NCI-H774 (cell line): ENCODE results near the gene FLYWCH1.

Experiments used
- DNase-seq: peaks from one replicate; lab custom pipeline; 2025; lab: John Stamatoyannopoulos, UW

FLYWCH1 gene, protein sequence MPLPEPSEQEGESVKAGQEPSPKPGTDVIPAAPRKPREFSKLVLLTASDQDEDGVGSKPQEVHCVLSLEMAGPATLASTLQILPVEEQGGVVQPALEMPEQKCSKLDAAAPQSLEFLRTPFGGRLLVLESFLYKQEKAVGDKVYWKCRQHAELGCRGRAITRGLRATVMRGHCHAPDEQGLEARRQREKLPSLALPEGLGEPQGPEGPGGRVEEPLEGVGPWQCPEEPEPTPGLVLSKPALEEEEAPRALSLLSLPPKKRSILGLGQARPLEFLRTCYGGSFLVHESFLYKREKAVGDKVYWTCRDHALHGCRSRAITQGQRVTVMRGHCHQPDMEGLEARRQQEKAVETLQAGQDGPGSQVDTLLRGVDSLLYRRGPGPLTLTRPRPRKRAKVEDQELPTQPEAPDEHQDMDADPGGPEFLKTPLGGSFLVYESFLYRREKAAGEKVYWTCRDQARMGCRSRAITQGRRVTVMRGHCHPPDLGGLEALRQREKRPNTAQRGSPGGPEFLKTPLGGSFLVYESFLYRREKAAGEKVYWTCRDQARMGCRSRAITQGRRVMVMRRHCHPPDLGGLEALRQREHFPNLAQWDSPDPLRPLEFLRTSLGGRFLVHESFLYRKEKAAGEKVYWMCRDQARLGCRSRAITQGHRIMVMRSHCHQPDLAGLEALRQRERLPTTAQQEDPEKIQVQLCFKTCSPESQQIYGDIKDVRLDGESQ

DNA sequence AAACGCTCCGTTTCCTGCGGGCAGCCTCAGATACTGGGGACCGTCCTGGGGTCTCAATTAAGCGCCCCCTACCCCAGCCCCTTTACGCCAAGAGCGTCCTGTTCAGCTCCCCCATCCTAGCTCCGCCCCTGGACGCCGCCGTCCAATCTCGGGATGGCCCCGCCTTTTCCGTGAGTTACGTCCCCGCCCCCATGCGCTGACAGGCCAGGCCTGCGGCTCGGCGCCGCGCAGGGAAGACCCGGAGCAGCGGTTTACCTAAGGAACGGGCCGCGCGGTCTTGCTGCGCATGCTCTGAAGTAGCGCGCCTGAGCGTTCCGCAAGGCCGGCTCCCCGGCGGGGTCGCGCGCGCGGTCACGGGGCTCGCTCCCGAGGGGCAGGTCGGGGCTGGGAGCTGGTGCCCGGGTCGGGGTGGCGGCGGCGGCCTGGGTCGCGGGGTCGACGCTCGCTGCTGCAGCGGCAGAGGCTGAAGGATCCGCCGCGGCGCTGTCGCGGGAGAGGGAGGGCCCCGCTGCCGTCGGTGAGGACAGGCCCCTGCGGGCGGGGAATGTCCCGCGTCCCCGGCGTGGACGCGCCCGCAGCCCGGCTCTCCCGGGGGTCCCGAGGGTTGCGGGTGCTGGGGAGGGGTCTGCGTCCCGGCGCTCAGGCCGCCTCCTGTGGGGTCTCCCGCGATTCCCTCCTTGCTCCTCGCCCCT is at the start of gene FLYWCH1:
TSS of gene FLYWCH1 (plus strand) at position 294 of the 692 bp plus-strand sequence. CDS start 17,755 bp downstream, outside the sequence.
- peak; percentile 93 for DNase-seq

GRCh38 chr16:2865651-2866050 is 46.1 kb upstream of the FLYWCH1 start:
- DNase-seq, result no peak

GRCh38 chr16:2866431-2866830 is 45.3 kb upstream of the FLYWCH1 start:
- DNase-seq, result no peak

- DNase-seq, result no peak
Observed at GRCh38 chr16:2867661-2867986, 44.1 kb upstream of the FLYWCH1 start.

- peak; percentile 66 for DNase-seq
Observed at GRCh38 chr16:2867987-2868789, 43.5 kb upstream of the FLYWCH1 start.

DNA sequence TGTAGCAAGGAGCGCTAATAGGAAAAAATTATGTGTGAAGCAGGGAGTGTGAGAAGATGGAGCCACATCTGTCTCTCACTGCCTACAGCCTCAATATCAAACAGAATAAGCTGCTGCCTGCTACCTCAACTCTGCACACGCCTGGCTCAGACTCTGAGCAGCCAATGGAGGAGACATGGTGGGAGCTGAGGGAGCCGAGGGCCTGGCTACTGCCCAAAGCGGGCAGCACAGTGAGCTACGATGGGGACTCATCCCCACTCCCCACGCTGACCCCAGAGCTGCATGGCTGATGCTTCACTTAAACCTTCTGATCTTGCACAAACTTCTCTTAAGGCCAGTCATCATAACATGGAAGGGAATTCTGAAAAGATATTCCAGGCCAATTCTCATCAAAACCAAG is 39.8 kb upstream of the FLYWCH1 start:
- DNase-seq, result no peak

DNA sequence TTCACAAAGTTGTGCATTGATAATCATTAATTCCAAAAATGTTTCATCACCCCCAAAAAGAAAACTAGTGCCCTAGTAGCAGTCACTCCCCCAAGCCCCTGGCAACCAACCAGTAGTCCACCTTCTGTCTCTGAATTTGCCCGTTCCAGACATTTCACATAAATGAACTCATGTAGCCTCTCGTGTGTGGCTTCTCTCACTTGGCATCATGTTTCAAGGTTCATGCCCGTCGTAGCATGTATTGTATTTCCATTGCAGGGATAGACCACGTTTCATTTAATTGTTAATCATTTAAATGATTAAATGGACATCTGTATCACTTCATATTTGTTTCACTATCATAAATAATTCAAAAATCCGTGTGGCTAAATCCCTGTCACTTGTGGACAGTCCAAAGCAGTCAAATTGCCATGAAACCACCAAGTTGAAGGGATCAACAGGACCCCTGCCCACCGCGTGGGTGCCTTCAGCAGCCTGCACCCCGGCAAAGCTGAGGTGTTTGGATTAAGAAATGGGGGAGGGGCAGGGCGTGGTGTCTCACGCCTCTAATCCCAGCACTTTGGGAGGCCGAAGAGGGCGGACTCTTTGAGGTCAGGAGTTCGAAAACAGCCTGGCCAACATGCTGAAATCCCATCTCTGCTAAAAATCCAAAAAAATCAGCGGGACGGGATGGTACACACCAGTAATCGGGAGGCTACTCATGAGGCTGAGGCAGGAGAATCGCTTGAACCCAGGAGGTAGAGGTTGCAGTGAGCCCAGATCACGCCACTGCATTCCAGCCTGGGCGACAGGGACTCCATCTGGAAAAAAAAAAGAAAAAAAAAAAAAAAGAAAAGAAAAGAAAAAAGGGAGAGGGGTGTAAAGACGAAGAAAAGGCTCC is 37.5 kb upstream of the FLYWCH1 start:
- DNase-seq, result no peak

DNA sequence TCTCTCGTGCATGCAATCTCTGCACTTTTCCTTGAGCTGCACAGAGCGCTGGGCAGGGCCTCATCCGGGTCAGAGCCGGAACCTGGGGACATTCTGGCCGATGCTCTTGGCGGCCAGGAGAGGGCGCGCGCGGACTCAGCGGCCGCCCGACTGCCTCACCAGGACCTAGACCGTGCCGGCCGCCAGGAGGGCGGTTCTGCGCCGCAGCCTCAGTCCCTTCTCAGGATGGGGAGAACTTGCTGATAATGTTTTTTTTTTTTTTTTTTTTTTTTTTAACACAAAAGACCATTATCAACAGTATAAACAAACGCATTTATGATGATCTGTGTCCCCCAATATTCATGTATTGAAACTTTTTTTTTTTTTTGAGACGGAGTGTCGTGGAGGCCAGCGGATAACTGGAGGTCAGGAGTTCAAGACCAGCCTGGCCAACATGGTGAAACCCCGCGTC is 36.8 kb upstream of the FLYWCH1 start:
- peak; percentile 22 for DNase-seq

- DNase-seq, result no peak
Observed at GRCh38 chr16:2879854-2880508, 31.8 kb upstream of the FLYWCH1 start.

- no peak for DNase-seq
Observed at GRCh38 chr16:2881783-2882649, 29.7 kb upstream of the FLYWCH1 start.

DNA sequence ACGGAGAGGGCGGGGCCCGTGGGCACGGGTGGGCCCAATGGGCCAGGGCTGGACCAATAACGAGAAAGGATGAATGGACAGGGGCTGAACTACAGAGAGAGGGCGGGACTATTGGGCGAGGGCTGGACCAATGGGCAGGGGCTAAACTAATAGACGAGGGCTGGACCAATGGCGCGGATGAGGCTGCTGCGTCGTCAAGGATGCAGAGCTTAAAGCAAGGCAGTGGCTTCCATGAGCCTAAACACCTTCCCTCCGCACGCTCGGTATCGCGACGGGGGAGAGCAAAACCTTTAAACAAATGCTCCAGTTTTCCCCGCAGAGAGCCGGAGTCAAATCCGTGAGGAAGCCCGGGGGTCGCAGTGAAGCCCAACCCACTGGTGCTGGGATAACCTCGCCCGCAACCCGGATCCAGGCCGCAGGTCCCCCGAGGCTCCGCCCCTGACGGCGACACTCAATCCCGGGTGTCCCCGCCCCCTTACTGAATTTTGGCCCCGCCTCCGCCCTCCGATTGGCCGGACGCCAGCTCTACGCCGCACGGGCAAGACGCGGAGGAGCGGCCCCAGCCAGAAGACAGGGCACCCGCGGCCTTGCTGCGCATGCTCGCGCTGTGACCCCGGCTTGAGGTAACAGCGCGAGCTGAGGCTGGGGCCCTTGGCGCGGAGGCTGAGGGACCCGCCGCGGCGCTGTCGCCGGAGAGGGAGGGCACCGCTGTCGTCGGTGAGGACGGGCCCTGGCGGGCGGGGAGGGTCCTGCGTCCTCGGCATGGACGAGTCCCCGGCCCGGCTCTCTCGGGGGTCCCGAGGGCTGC is 28.9 kb upstream of the FLYWCH1 start, which contains the start of gene FLYWCH2:
TSS of gene FLYWCH2 (plus strand) at position 566 of the 808 bp plus-strand sequence. CDS start 13,235 bp downstream, outside the sequence.
- peak; percentile 84 for DNase-seq

GRCh38 chr16:2883458-2883908 is 28.2 kb upstream of the FLYWCH1 start:
- no peak for DNase-seq

DNA sequence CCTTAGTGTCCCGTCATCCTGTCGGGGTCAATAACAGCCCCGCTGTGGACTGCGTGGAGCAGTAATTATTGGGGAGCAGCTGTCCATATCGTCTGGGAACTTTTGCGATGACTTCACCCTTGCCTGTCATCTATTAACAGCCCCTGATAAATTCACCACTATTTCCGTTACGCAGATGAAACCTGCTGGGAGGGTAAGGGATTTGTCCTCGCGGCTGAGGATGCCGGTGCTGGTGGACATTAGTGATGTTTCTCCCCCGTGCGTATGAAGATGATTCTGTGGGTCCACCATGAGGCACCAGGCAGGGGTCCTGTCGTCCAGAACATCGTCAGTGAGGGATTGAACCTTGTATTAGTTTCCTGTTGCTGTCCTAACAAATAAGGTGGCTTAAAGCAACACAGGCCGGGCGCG is 27.7 kb upstream of the FLYWCH1 start:
- DNase-seq, result no peak

GRCh38 chr16:2894231-2894630 is 17.5 kb upstream of the FLYWCH1 start:
- no peak for DNase-seq

DNA sequence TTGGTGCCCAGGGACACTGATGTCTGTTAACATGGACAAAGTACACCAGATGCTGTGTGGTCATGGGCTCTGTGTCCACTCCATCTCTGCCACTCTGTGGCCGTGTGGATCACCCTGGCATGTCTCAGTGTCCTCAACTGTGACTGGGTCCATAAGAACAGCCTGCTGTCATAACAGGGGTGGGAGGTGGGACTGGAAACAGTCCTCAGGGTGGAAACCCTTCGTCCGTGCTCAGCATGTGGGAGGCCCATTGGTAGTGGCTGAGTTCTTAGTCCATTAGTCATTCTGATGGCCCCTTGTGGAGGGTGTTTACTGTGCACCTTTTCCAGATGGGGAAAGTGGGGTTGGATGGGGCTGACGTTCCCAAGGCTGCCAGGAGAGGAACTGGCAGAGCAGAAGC is 15.9 kb upstream of the FLYWCH1 start:
- no peak for DNase-seq

DNA sequence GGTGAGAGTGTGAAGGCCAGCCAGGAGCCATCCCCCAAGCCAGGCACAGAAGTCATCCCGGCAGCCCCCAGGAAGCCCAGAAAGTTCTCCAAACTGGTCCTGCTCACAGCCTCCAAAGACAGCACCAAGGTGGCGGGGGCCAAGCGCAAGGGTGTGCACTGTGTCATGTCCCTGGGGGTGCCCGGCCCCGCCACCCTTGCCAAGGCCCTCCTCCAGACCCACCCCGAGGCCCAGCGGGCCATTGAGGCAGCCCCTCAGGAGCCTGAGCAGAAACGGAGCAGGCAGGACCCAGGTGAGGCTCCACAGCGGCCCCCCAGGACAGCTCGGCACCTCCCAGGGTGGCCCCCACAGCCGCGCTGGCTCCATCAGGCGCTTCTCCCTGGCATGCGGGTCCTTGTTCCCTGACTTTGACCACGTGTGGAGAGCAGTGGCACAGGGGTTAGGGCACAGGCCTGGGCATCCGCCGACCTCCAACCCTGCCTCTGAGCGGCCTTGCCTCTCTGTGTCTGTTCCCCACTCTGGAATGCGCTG is 15.2 kb upstream of the FLYWCH1 start:
- DNase-seq, result no peak

DNA sequence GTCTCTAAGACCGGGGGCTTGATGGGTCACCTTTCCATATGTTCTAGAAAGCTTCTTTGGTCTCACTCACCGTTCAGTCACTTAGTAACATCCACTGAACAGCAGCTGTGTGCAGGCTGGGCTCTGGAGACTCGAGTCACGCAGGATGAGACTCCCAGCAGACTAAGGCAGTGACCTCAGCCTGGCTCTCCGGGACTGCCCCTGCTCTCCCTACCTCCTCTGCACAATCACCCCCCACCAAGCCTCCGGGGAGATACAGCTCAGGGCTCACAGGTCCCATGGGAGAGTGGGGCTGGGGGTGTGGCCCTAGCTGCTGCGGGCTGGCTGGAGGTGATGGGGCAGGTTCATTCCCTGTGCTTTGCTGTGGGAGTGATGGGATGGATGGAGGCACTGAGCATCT is 14.6 kb upstream of the FLYWCH1 start:
- DNase-seq, result no peak
